K562 (cell line): ENCODE results near the gene ETNK1. TPM values are rescaled to one million over a fixed set of nuclear protein-coding genes. Genes with fewer than 3 reads are reported as not detected.
A peak's percentile ranks its signal among the peaks of the same experiment; 100 is the strongest.

Experiments used
- ATAC-seq: fragments of 200-7000 bp; cut with Tn5 transposase; 3 replicates; pipeline ENCODE4 v1.9.1; 2020; ENCODE audit warnings: moderate library complexity
- BruUV-seq: library from RNA; stranded (reverse); fragments of 400-500 nt; replicated peaks from 2 replicates; lab custom pipeline; 2021; lab: Mats Ljungman, UMichigan
- CTCF ChIA-PET: fragments of 300-600 bp; formaldehyde crosslinking; extraction: SDS; loops from one replicate; lab custom pipeline; 2021; ENCODE audit warnings: low intra/inter-chr PET ratio; lab: Yijun Ruan, JAX
- POLR2A ChIA-PET: fragments of 300-600, 350-650 bp; sonication (Branson Sonifier 250); formaldehyde crosslinking; extraction: SDS; loops from one replicate; lab custom pipeline; 2021; ENCODE audit warnings: antibody characterized with exemption, inconsistent platforms; lab: Yijun Ruan, JAX
- DNase-seq, 4 experiments: peaks; one replicate each; pipeline versions ENCODE4 v3.0.0 to v3.0.0-alpha.2; 2011 to 2018; ENCODE audit warnings: low spot score in 3 of 4, mixed read lengths in 3 of 4; ENCODE audit errors: extremely low read depth in 1 of 4
- FAIRE-seq: peaks from 2 replicates; lab custom pipeline; 2011; peaks lifted over from hg19 to GRCh38; lab: Jason Lieb, UNC
- H2AFZ ChIP-seq: 2 replicates; pipeline ENCODE4 v1.6.0; 2011; ENCODE audit warnings: low read depth, low read length, control low read depth, inconsistent platforms
- H3K27ac ChIP-seq: fragments of 200-600 bp; 3 replicates; pipeline ENCODE4 v1.8.0; 2011; ENCODE audit warnings: low read depth, mild to moderate bottlenecking, control low read depth, inconsistent platforms, low read length, moderate library complexity, mixed read lengths; ENCODE audit errors: extremely low read depth
- H3K27me3 ChIP-seq, 2 experiments: fragments of 300-600 bp in 1 of 2; 2 replicates in 1 of 2; 3 replicates in 1 of 2; pipeline versions ENCODE4 v1.6.0 to v1.8.0; 2011; ENCODE audit warnings: inconsistent platforms in 2 of 2, low read length in 2 of 2, mild to moderate bottlenecking in 1 of 2, mixed read lengths in 1 of 2, moderate library complexity in 1 of 2; ENCODE audit not compliant: control insufficient read depth in 2 of 2, insufficient read depth in 2 of 2
- H3K36me3 ChIP-seq: fragments of 300-600 bp; 3 replicates; pipeline ENCODE4 v1.8.0; 2011; ENCODE audit warnings: mild to moderate bottlenecking, low read length, inconsistent platforms; ENCODE audit not compliant: control insufficient read depth, insufficient read depth
- H3K4me1 ChIP-seq, 2 experiments: fragments of 200-600 bp in 1 of 2; replicated peaks in 1 of 2; 2 replicates in 1 of 2; 3 replicates in 1 of 2; pipeline versions ENCODE4 v1.5.1 to v1.8.0; 2011; ENCODE audit warnings: inconsistent platforms in 2 of 2, low read length in 2 of 2, mild to moderate bottlenecking in 1 of 2, mixed read lengths in 1 of 2, moderate library complexity in 1 of 2; ENCODE audit not compliant: control insufficient read depth in 2 of 2, insufficient read depth in 2 of 2
- H3K4me2 ChIP-seq: 2 replicates; pipeline ENCODE4 v1.6.1; 2011; ENCODE audit warnings: low read length, control low read depth, inconsistent platforms, mixed read lengths; ENCODE audit not compliant: insufficient read depth
- H3K4me3 ChIP-seq: fragments of 200-600 bp; sonication (generic), shearing (Covaris generic); 2 replicates; pipeline ENCODE4 v1.5.1; 2016; ENCODE audit warnings: control low read depth, inconsistent platforms
- H3K79me2 ChIP-seq: fragments of 200-600 bp; 3 replicates; pipeline ENCODE4 v1.8.0; 2011; ENCODE audit warnings: low read length, inconsistent platforms; ENCODE audit not compliant: control insufficient read depth, insufficient read depth
- H3K9ac ChIP-seq, 2 experiments: 2 replicates each; pipeline versions ENCODE4 v1.6.0 to v1.6.1; 2011; ENCODE audit warnings: low read depth in 2 of 2, low read length in 2 of 2, control low read depth in 1 of 2, inconsistent platforms in 1 of 2, mild to moderate bottlenecking in 1 of 2, mixed read lengths in 1 of 2; ENCODE audit not compliant: insufficient read depth in 1 of 2
- H3K9me1 ChIP-seq: one replicate; pipeline ENCODE4 v1.6.0; 2011; ENCODE audit warnings: inconsistent platforms, mild to moderate bottlenecking, low read length, moderate library complexity; ENCODE audit not compliant: control insufficient read depth, insufficient read depth
- H3K9me3 ChIP-seq: replicated peaks from 2 replicates; pipeline ENCODE4 v1.5.1; 2011; ENCODE audit warnings: low read depth, low read length, inconsistent platforms; ENCODE audit not compliant: control insufficient read depth, insufficient read depth
- H4K20me1 ChIP-seq: replicated peaks from 2 replicates; pipeline ENCODE4 v1.6.1; 2011; ENCODE audit warnings: low read length, inconsistent platforms, mixed read lengths; ENCODE audit not compliant: control insufficient read depth, insufficient read depth
- AFF4 ChIP-seq: sonication (generic); formaldehyde crosslinking; IDR thresholded peaks from 2 replicates; pipeline ENCODE4 v1.8.0; 2023; ENCODE audit warnings: mild to moderate bottlenecking, missing genetic modification reagents
- CTCF ChIP-seq, 3 experiments: IDR thresholded peaks in 2 of 3; conservative IDR thresholded peaks in 1 of 3; 2 replicates each; pipeline ENCODE4 v1.5.1; 2011 to 2012; ENCODE audit warnings: low read length in 3 of 3, mild to moderate bottlenecking in 3 of 3, control low read depth in 2 of 3, improper control_type of control experiment in 1 of 3, inconsistent platforms in 1 of 3, low read depth in 1 of 3, mixed read lengths in 1 of 3, moderate library complexity in 1 of 3; ENCODE audit not compliant: insufficient read depth in 2 of 3
- DEAF1 ChIP-seq: fragments of 450-650 bp; formaldehyde crosslinking; IDR thresholded peaks from 2 replicates; pipeline ENCODE4 v1.4.0; 2020; ENCODE audit warnings: mild to moderate bottlenecking, moderate library complexity
- HNRNPLL ChIP-seq: fragments of 200-400 bp; formaldehyde crosslinking; IDR thresholded peaks from 2 replicates; pipeline ENCODE4 v1.6.1; 2017; ENCODE audit warnings: low read length, low read depth, mild to moderate bottlenecking; ENCODE audit not compliant: poor library complexity, severe bottlenecking
- MYC ChIP-seq, 2 experiments: fragments of 250-450 bp in 1 of 2; sonication (Bioruptor Pico) in 1 of 2; IDR thresholded peaks; 2 replicates each; pipeline versions ENCODE4 v1.5.1 to v1.6.1; 2012 to 2021; ENCODE audit warnings: low read depth in 2 of 2, borderline replicate concordance in 1 of 2, improper control_type of control experiment in 1 of 2, low read length in 1 of 2, mild to moderate bottlenecking in 1 of 2, moderate library complexity in 1 of 2
- RBM39 ChIP-seq: fragments of 200-400 bp; formaldehyde crosslinking; optimal IDR thresholded peaks from 2 replicates; pipeline ENCODE3; 2018; ENCODE audit warnings: low read depth, low read length
- THRA ChIP-seq: fragments of 450-650 bp; IDR thresholded peaks from 2 replicates; pipeline ENCODE4 v1.6.1; 2017; ENCODE audit warnings: mild to moderate bottlenecking, moderate library complexity
- ZBTB26 ChIP-seq: fragments of 450-650 bp; formaldehyde crosslinking; IDR thresholded peaks from 2 replicates; pipeline ENCODE4 v1.4.0; 2022; ENCODE audit warnings: missing genetic modification characterization
- WGBS: fragments of 100-300 bp; shearing (Covaris generic); methylation state at CpG from one replicate; pipeline ENCODE4 v1.1.6; 2016; ENCODE audit warnings: low coverage, mixed read lengths; ENCODE audit not compliant: insufficient coverage; ENCODE audit errors: missing lambda C conversion rate; 5-methylcytosine and 5-hydroxymethylcytosine counted together
- in situ Hi-C: fragments of 300-500 bp; cut with MboI; formaldehyde crosslinking; loops from 4 replicates; pipeline ENCODE4 v1.15.0; 2018; ENCODE audit warnings: inconsistent platforms, mixed read lengths
- intact Hi-C: fragments of 100-400 bp; cut with micrococcal nuclease; formaldehyde crosslinking; loops from 2 replicates; pipeline ENCODE4 v1.14.2; 2022
- polyA plus RNA-seq, 8 experiments: library from polyadenylated mRNA; depleted of rRNA in 4 of 8; stranded (reverse) in 5 of 8; unstranded in 3 of 8; fragments of >200 nt; fragmentation: Nextera tagmentation in 2 of 8; fragmentation: Illumina TruSeq in 1 of 8; extraction: Ambion mirVana in 2 of 8; extraction: Trizol in 1 of 8; gene quantifications; 2 replicates each; pipeline versions ENCODE4 v1.2.1 to v1.2.3, GENCODE V29; 2011 to 2014; ENCODE audit warnings: inconsistent platforms in 1 of 8, missing spikeins in 1 of 8
- total RNA-seq, 7 experiments: library from RNA; depleted of rRNA in 6 of 7; stranded (reverse); fragments of >200 nt in 6 of 7; fragmentation: Illumina TruSeq in 2 of 7; extraction: Trizol in 2 of 7; gene quantifications; 2 replicates each; pipeline versions ENCODE4 v1.2.1 to v1.2.3, GENCODE V29; 2011 to 2021; ENCODE audit warnings: low replicate concordance in 1 of 7

The ETNK1 gene
- total and polyA plus RNA-seq, 9 of the 15 experiments (the other 6 are each of a cell fraction or from before 2014, with no cell fraction given): 10.0 to 70.5 (median 36.0) TPM

GRCh38 chr12:22702690-22703089, 77.7 kb downstream of the ETNK1 start (continued):
- TF ChIP-seq HNRNPLL (no peak), AFF4 (CRISPR knock-in tag) (no peak), ZBTB26 (CRISPR knock-in tag) (no peak), RBM39 (no peak)

GRCh38 chr12:22709292-22709691, 84.3 kb downstream of the ETNK1 start:
- Histone ChIP-seq H4K20me1 (no peaks in the 10 kb centered on the region), H3K4me1 (no peaks in the 10 kb centered on the region), H3K9me1 (no peaks in the 10 kb centered on the region), H3K9ac (no peak overlapping the region), H3K79me2 (no peaks in the 10 kb centered on the region), H3K27me3 (no peaks in the 10 kb centered on the region), H3K9me3 (no peaks in the 10 kb centered on the region), H3K36me3 (no peaks in the 10 kb centered on the region), H3K4me3 (no peak overlapping the region), H2AFZ (no peak overlapping the region), H3K4me2 (no peak overlapping the region), H3K27ac (no peak overlapping the region)
- FAIRE-seq: peak; percentile 68
- POLR2A ChIA-PET: no interaction called here
- intact Hi-C loops: no loop called here
- CTCF ChIA-PET: interaction anchor here (0.8 to 1.0 kb wide), 2 partner anchors 146 to 346 kb away, joined by 3 to 4 read pairs; no protein-coding TSS in a partner anchor
- 0% methylated on average over 5 of the region's 5 CpGs for WGBS
- in situ Hi-C loops: no loop called here
- BruUV-seq: no TSS peak
- peak; percentile 62; the same call in 2 of the 3 replicates for ATAC-seq
- peak; percentile 21 to 39 (median 33) for DNase-seq
- no peak for TF ChIP-seq MYC (IDR thresholded peaks at IDR 0.05; ENCODE audit: low read depth, low read length)
- no peak for TF ChIP-seq MYC (CRISPR knock-in tag; IDR thresholded peaks at IDR 0.05; ENCODE audit: borderline replicate concordance, low read depth)
- TF ChIP-seq CTCF (IDR thresholded peaks at IDR 0.05 in 2 of 3, conservative IDR thresholded peaks at IDR 0.05 in 1 of 3; ENCODE audit: insufficient read depth in 2 of 3, low read depth in 1 of 3, low read length in 3 of 3): peak; percentile 33 to 59 (median 46); a peak in 4 of 6 replicates
- 0 out of 2 replicates have a peak, but pooled peaks have one; percentile 12 for TF ChIP-seq DEAF1
- no peak for TF ChIP-seq THRA
